Activated CD4-positive, alpha-beta T cell treated with anti-CD3 and anti-CD28 coated beads, Interleukin-2, amount 10 ng/mL, durations not matched to agents 7 days and 5 days (primary cell): ENCODE data around the gene WFDC2. TPM values are rescaled to one million over a fixed set of nuclear protein-coding genes. Genes with fewer than 3 reads are reported as not detected.

Experiments used
- CTCF ChIA-PET: fragments of 350-600 bp; sonication (Branson Sonifier 250); formaldehyde crosslinking; loops from one replicate; lab custom pipeline; 2021; ENCODE audit warnings: antibody characterized with exemption; lab: Charles Lee
- POLR2A ChIA-PET: fragments of 350-600 bp; sonication (Branson Sonifier 250); formaldehyde crosslinking; loops from one replicate; lab custom pipeline; 2021; ENCODE audit warnings: antibody characterized with exemption; lab: Charles Lee
- DNase-seq: peaks from one replicate; pipeline ENCODE4 v3.0.0-alpha.2; 2020
- H3K27ac Mint-ChIP-seq: one replicate; pipeline ENCODE4 v1.8.0; 2021; ENCODE audit warnings: mild to moderate bottlenecking, moderate library complexity, mixed read lengths
- H3K27me3 Mint-ChIP-seq: one replicate; pipeline ENCODE4 v1.8.0; 2021; ENCODE audit warnings: mixed read lengths
- H3K36me3 Mint-ChIP-seq: one replicate; pipeline ENCODE4 v1.8.0; 2021; ENCODE audit warnings: low read depth, mixed read lengths
- H3K4me1 Mint-ChIP-seq: one replicate; pipeline ENCODE4 v1.8.0; 2021; ENCODE audit warnings: mixed read lengths
- H3K4me3 Mint-ChIP-seq: one replicate; pipeline ENCODE4 v1.8.0; 2021; ENCODE audit warnings: mild to moderate bottlenecking, moderate library complexity, mixed read lengths
- H3K9me3 Mint-ChIP-seq: one replicate; pipeline ENCODE4 v1.8.0; 2021; ENCODE audit warnings: mixed read lengths
- total RNA-seq, 2 experiments: library from RNA; stranded (reverse); gene quantifications; one replicate each; pipeline ENCODE4 v1.2.3, GENCODE V29; 2021

Gene WFDC2
- not detected for total RNA-seq

GRCh38 chr20:45469336-45470261 is at the start of gene WFDC2:
WFDC2 (plus strand) TSS chr20:45469753; CDS start chr20:45469782, 29 bp downstream.
- Mint-ChIP-seq H3K4me1 (peaks cover 3% of the 10 kb centered on the region), H3K27ac (no peak within 1 kb of the TSS), H3K27me3 (peaks cover 55% of the 10 kb centered on the region), H3K9me3 (no peaks in the 10 kb centered on the region), H3K36me3 (no peaks in the 10 kb centered on the region), H3K4me3 (no peak within 1 kb of the TSS)
- ChIA-PET POLR2A (no interaction called here), CTCF (interaction anchor here (0.6 to 1.1 kb wide), 3 partner anchors 26 to 1977 kb away, joined by 3 to 4 read pairs (median 3); no protein-coding TSS in a partner anchor)
- DNase-seq, result no peak

- POLR2A ChIA-PET, result interaction anchor here (0.6 kb wide), 1 partner anchor 13 kb away, joined by 3 read pairs; no protein-coding TSS in a partner anchor
- H3K4me3 Mint-ChIP-seq, result no peak overlapping the region
These were observed 49.4 kb upstream of the WFDC2 start for GRCh38 chr20:45420125-45420524.

GRCh38 chr20:45423700-45424099 is 45.9 kb upstream of the WFDC2 start:
- H3K36me3 Mint-ChIP-seq, result peaks cover 49% of the 10 kb centered on the region
- CTCF ChIA-PET, result no interaction called here

More at GRCh38 chr20:45420125-45420524, 49.4 kb upstream of the WFDC2 start:
- no peaks in the 10 kb centered on the region for H3K9me3 Mint-ChIP-seq
- DNase-seq, result no peak
- CTCF ChIA-PET, result interaction anchor here (0.9 to 1.5 kb wide), 5 partner anchors 9 to 71 kb away, joined by 3 to 7 read pairs (median 3); partner anchors contain the start of gene SYS1
- peaks cover 41% of the 10 kb centered on the region for H3K36me3 Mint-ChIP-seq
- H3K27ac Mint-ChIP-seq, result no peak overlapping the region
- H3K4me1 Mint-ChIP-seq, result peaks cover 31% of the 10 kb centered on the region
- no peaks in the 10 kb centered on the region for H3K27me3 Mint-ChIP-seq

GRCh38 chr20:45425561-45425960 is 44.0 kb upstream of the WFDC2 start:
- no peaks in the 10 kb centered on the region for H3K4me1 Mint-ChIP-seq
- no peak overlapping the region for H3K4me3 Mint-ChIP-seq
- POLR2A ChIA-PET, result no interaction called here
- CTCF ChIA-PET, result interaction anchor here (4.7 kb wide), 1 partner anchor 12 kb away, joined by 25 read pairs; no protein-coding TSS in a partner anchor
- peaks cover 34% of the 10 kb centered on the region for H3K36me3 Mint-ChIP-seq
- no peak overlapping the region for H3K27ac Mint-ChIP-seq
- H3K9me3 Mint-ChIP-seq, result no peaks in the 10 kb centered on the region
- H3K27me3 Mint-ChIP-seq, result no peaks in the 10 kb centered on the region
- no peak for DNase-seq

More at GRCh38 chr20:45423700-45424099, 45.9 kb upstream of the WFDC2 start:
- Mint-ChIP-seq H3K4me1 (peaks cover 6% of the 10 kb centered on the region), H3K27me3 (no peaks in the 10 kb centered on the region), H3K4me3 (no peak overlapping the region), H3K27ac (no peak overlapping the region), H3K9me3 (no peaks in the 10 kb centered on the region)
- DNase-seq, result no peak
- POLR2A ChIA-PET, result no interaction called here

- H3K4me1 Mint-ChIP-seq, result peaks cover 2% of the 10 kb centered on the region
- H3K4me3 Mint-ChIP-seq, result no peak overlapping the region
- ChIA-PET POLR2A (no interaction called here), CTCF (interaction anchor here (1.9 to 4.7 kb wide), 2 partner anchors 11 to 63 kb away, joined by 6 to 25 read pairs; partner anchors contain the start of gene SYS1)
- no peaks in the 10 kb centered on the region for H3K9me3 Mint-ChIP-seq
- H3K27ac Mint-ChIP-seq, result peak overlapping the region; percentile 50
- H3K27me3 Mint-ChIP-seq, result no peaks in the 10 kb centered on the region
- H3K36me3 Mint-ChIP-seq, result peaks cover 31% of the 10 kb centered on the region
- DNase-seq, result no peak
These were observed 43.1 kb upstream of the WFDC2 start for GRCh38 chr20:45426320-45427016.

- H3K27me3 Mint-ChIP-seq, result no peaks in the 10 kb centered on the region
- H3K36me3 Mint-ChIP-seq, result peaks cover 33% of the 10 kb centered on the region
- H3K4me1 Mint-ChIP-seq, result peaks cover 11% of the 10 kb centered on the region
- H3K27ac Mint-ChIP-seq, result no peak overlapping the region
- no peak overlapping the region for H3K4me3 Mint-ChIP-seq
- ChIA-PET CTCF (interaction anchor here (0.6 to 4.7 kb wide), 5 partner anchors 10 to 106 kb away, joined by 3 to 25 read pairs (median 6); partner anchors contain the start of gene SYS1), POLR2A (no interaction called here)
- H3K9me3 Mint-ChIP-seq, result no peaks in the 10 kb centered on the region
- DNase-seq, result no peak
These were observed 42.1 kb upstream of the WFDC2 start for GRCh38 chr20:45427236-45428149.

- Mint-ChIP-seq H3K9me3 (no peaks in the 10 kb centered on the region), H3K27ac (no peak overlapping the region), H3K4me3 (no peak overlapping the region), H3K4me1 (peaks cover 18% of the 10 kb centered on the region), H3K36me3 (peaks cover 25% of the 10 kb centered on the region), H3K27me3 (no peaks in the 10 kb centered on the region)
- DNase-seq, result no peak
- POLR2A ChIA-PET, result interaction anchor here (0.7 kb wide), 1 partner anchor 1319 kb away, joined by 5 read pairs; no protein-coding TSS in a partner anchor
- CTCF ChIA-PET, result interaction anchor here (0.7 to 4.7 kb wide), 8 partner anchors 8 to 288 kb away, joined by 3 to 25 read pairs (median 3); no protein-coding TSS in a partner anchor
These were observed 39.9 kb upstream of the WFDC2 start for GRCh38 chr20:45429618-45430017.

GRCh38 chr20:45432294-45432693 is 37.3 kb upstream of the WFDC2 start:
- Mint-ChIP-seq H3K27ac (no peak overlapping the region), H3K4me3 (no peak overlapping the region)
- POLR2A ChIA-PET, result no interaction called here

GRCh38 chr20:45433316-45433715 is 36.2 kb upstream of the WFDC2 start:
- CTCF ChIA-PET, result interaction anchor here (1.1 to 1.2 kb wide), 2 partner anchors 53 to 59 kb away, joined by 3 to 5 read pairs; no protein-coding TSS in a partner anchor
- Mint-ChIP-seq H3K4me3 (no peak overlapping the region), H3K27ac (no peak overlapping the region), H3K4me1 (peaks cover 26% of the 10 kb centered on the region), H3K9me3 (no peaks in the 10 kb centered on the region), H3K27me3 (no peaks in the 10 kb centered on the region), H3K36me3 (peaks cover 12% of the 10 kb centered on the region)
- no peak for DNase-seq
- POLR2A ChIA-PET, result no interaction called here

More at GRCh38 chr20:45432294-45432693, 37.3 kb upstream of the WFDC2 start:
- no peaks in the 10 kb centered on the region for H3K9me3 Mint-ChIP-seq
- no peaks in the 10 kb centered on the region for H3K27me3 Mint-ChIP-seq
- CTCF ChIA-PET, result interaction anchor here (0.8 to 1.8 kb wide), 4 partner anchors 14 to 69 kb away, joined by 3 to 6 read pairs (median 4); partner anchors contain the start of gene SYS1
- peaks cover 26% of the 10 kb centered on the region for H3K4me1 Mint-ChIP-seq
- DNase-seq, result peak; percentile 35
- peaks cover 13% of the 10 kb centered on the region for H3K36me3 Mint-ChIP-seq

GRCh38 chr20:45433976-45434375 is 35.6 kb upstream of the WFDC2 start:
- Mint-ChIP-seq H3K4me1 (peaks cover 26% of the 10 kb centered on the region), H3K4me3 (no peak overlapping the region), H3K9me3 (no peaks in the 10 kb centered on the region), H3K36me3 (peaks cover 12% of the 10 kb centered on the region), H3K27ac (no peak overlapping the region), H3K27me3 (no peaks in the 10 kb centered on the region)
- no peak for DNase-seq
- POLR2A ChIA-PET, result no interaction called here
- CTCF ChIA-PET, result interaction anchor here (1.1 to 5.1 kb wide), 2 partner anchors 54 to 60 kb away, joined by 3 to 76 read pairs; no protein-coding TSS in a partner anchor

- POLR2A ChIA-PET, result interaction anchor here (1.2 to 1.3 kb wide), 2 partner anchors 63 to 74 kb away, joined by 5 to 7 read pairs; partner anchors contain the start of gene SYS1
These were observed 32.6 kb upstream of the WFDC2 start for GRCh38 chr20:45436732-45437485.

More at GRCh38 chr20:45436732-45437485, 32.6 kb upstream of the WFDC2 start:
- Mint-ChIP-seq H3K4me3 (peak overlapping the region; percentile 72), H3K36me3 (peaks cover 9% of the 10 kb centered on the region), H3K27ac (peak overlapping the region; percentile 33), H3K27me3 (no peaks in the 10 kb centered on the region), H3K4me1 (peaks cover 20% of the 10 kb centered on the region), H3K9me3 (no peaks in the 10 kb centered on the region)
- CTCF ChIA-PET, result interaction anchor here (0.5 to 5.1 kb wide), 40 partner anchors 8 to 557 kb away, joined by 3 to 76 read pairs (median 5); partner anchors contain the start of genes DBNDD2, PIGT, SYS1 and WFDC2
- DNase-seq, result peak; percentile 87
